ENCODE measurements around the gene ATP8B4. TPM values are rescaled to one million over a fixed set of nuclear protein-coding genes. Genes with fewer than 3 reads are reported as not detected.

Gene ATP8B4
- total and polyA plus RNA-seq, 4 donors, result 0.20 to 43.9 (median 10.8) TPM

DNA sequence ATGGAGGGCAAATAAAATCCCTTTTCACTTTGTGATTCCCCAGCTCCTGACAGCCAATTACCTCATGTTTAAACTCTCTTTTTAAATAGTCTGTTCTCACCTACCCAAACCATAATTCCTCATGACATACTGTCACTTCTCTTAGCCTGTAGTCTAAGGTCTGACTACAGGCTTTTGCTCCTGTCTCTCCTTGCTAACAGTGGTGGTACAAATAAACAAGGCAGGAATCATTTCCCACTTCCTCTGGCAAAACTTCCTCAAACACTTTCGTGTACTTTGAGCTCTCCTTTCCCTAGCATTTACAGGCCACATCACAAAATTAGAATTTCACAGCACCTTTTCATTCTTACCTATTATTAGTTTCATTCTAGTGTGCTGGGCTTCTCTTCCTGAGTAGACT, 51.8 kb downstream of the ATP8B4 start:
- WGBS, 2 donors, result 50 to 70% methylated on average over 1 of the region's 1 CpG
- Histone ChIP-seq H3K27ac (ENCODE audit: low read depth in 1 of 2, low read length in 2 of 2) (no peak overlapping the region), H3K4me3 (ENCODE audit: low read length in 2 of 2) (no peak overlapping the region), H3K36me3 (ENCODE audit: control insufficient read depth in 1 of 2, insufficient read depth in 2 of 2, low read length in 1 of 2) (no peaks in the 10 kb centered on the region), H3K4me1 (ENCODE audit: control insufficient read depth in 1 of 2, insufficient read depth in 2 of 2, low read length in 2 of 2) (no peaks in the 10 kb centered on the region), H3K27me3 (ENCODE audit: control insufficient read depth in 1 of 2, insufficient read depth in 2 of 2, low read length in 1 of 2) (no peaks in the 10 kb centered on the region), H3K9me3 (ENCODE audit: control insufficient read depth, low read length) (no peaks in the 10 kb centered on the region)
- intact Hi-C loops (cut with DNase I), result no loop called here
- no peak for DNase-seq
- no peak for ATAC-seq (ENCODE audit: low FRiP score)

- no peaks in the 10 kb centered on the region for H3K4me1 ChIP-seq (ENCODE audit: control insufficient read depth in 1 of 2, insufficient read depth in 2 of 2, low read length in 2 of 2)
- no peak for ATAC-seq (ENCODE audit: low FRiP score)
- H3K27me3 ChIP-seq (ENCODE audit: control insufficient read depth in 1 of 2, insufficient read depth in 2 of 2, low read length in 1 of 2), result no peaks in the 10 kb centered on the region
- H3K36me3 ChIP-seq (ENCODE audit: control insufficient read depth in 1 of 2, insufficient read depth in 2 of 2, low read length in 1 of 2), result no peaks in the 10 kb centered on the region
- no peak overlapping the region for H3K4me3 ChIP-seq (ENCODE audit: low read length in 2 of 2)
- no peak overlapping the region for H3K27ac ChIP-seq (ENCODE audit: low read depth in 1 of 2, low read length in 2 of 2)
- 77% methylated on average over 4 of the region's 4 CpGs for WGBS, 2 donors
- no peaks in the 10 kb centered on the region for H3K9me3 ChIP-seq (ENCODE audit: control insufficient read depth, low read length)
- DNase-seq, result no peak
- intact Hi-C loops (cut with DNase I), result no loop called here
Measured at GRCh38 chr15:50066666-50067065, 52.4 kb downstream of the ATP8B4 start.

DNA sequence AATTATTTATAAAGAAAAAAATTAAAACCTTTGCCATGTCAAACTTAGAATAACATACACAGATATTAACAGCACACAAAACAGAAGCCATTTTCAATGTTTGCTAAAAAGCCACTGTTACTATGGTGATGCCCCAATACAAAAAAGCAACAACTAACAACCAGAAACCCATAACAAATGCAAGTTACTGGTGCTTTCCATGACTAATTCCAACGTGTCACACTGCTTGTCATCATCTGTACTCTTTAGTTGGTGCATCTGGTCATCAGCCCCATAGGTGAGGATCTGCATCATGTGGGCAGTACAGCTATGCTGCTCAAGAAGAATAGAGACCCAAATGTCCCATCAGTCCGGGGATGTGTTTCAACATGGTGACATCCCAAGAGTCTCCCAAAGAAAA, 52.8 kb downstream of the ATP8B4 start:
- ATAC-seq (ENCODE audit: low FRiP score) (no peak), DNase-seq (no peak)
- 42 to 43% methylated on average over 2 of the region's 2 CpGs for WGBS, 2 donors
- H3K27me3 ChIP-seq (ENCODE audit: control insufficient read depth in 1 of 2, insufficient read depth in 2 of 2, low read length in 1 of 2), result no peaks in the 10 kb centered on the region
- no peak overlapping the region for H3K4me3 ChIP-seq (ENCODE audit: low read length in 2 of 2)
- H3K36me3 ChIP-seq (ENCODE audit: control insufficient read depth in 1 of 2, insufficient read depth in 2 of 2, low read length in 1 of 2), result no peaks in the 10 kb centered on the region
- no peak overlapping the region for H3K27ac ChIP-seq (ENCODE audit: low read depth in 1 of 2, low read length in 2 of 2)
- no peaks in the 10 kb centered on the region for H3K9me3 ChIP-seq (ENCODE audit: control insufficient read depth, low read length)
- intact Hi-C loops (cut with DNase I), result no loop called here
- no peaks in the 10 kb centered on the region for H3K4me1 ChIP-seq (ENCODE audit: control insufficient read depth in 1 of 2, insufficient read depth in 2 of 2, low read length in 2 of 2)

DNA sequence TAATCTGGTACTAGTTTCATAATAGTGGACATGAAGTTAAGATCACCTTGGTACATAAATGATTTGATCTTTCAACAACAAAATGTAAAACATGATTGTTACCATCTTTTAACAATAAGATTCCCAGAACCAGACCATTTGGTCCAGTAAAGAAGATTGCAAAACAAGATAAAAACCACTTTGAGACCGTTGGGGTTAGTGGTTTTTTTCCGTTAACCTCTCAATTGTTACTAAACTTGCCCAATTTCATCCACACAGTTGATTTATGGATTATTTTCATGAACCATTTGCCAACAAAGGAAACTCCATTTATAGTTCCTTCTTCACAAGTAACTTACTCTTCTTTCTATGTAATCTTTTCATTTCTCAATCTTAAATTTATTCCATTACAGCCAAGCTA, 53.8 kb downstream of the ATP8B4 start:
- intact Hi-C loops (cut with DNase I), result no loop called here
- WGBS, 2 donors, result 35 to 53% methylated on average over 2 of the region's 2 CpGs
- ATAC-seq (ENCODE audit: low FRiP score), result no peak

DNA sequence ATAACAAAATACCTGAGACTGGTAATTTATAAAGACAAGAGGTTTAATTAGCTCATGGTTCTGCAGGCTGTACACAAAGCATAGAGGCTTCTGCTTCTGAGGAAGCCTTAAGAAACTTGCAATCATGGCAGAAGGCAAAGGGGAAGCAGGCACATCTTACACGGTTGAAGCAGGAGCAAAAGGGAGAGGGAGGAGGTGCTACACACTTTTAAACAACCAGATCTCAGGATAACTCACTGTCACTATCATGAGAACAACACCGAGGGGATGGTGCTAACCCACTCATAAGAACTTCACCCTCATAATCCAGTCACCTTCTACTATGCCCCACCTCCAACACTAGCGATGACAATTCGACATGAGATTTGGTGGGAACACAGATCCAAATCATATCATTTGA, 54.4 kb downstream of the ATP8B4 start:
- ATAC-seq (ENCODE audit: low FRiP score) (no peak), DNase-seq (no peak)
- WGBS, 2 donors, result 67 to 78% methylated on average over 4 of the region's 4 CpGs
- H3K36me3 ChIP-seq (ENCODE audit: control insufficient read depth in 1 of 2, insufficient read depth in 2 of 2, low read length in 1 of 2), result no peaks in the 10 kb centered on the region
- intact Hi-C loops (cut with DNase I), result no loop called here
- H3K9me3 ChIP-seq (ENCODE audit: control insufficient read depth, low read length), result no peaks in the 10 kb centered on the region
- H3K27ac ChIP-seq (ENCODE audit: low read depth in 1 of 2, low read length in 2 of 2), result no peak overlapping the region
- H3K27me3 ChIP-seq (ENCODE audit: control insufficient read depth in 1 of 2, insufficient read depth in 2 of 2, low read length in 1 of 2), result no peaks in the 10 kb centered on the region
- H3K4me3 ChIP-seq (ENCODE audit: low read length in 2 of 2), result no peak overlapping the region
- H3K4me1 ChIP-seq (ENCODE audit: control insufficient read depth in 1 of 2, insufficient read depth in 2 of 2, low read length in 2 of 2), result no peaks in the 10 kb centered on the region

More for the DNA sequence above, 53.8 kb downstream of the ATP8B4 start:
- Histone ChIP-seq H3K27ac (ENCODE audit: low read depth in 1 of 2, low read length in 2 of 2) (no peak overlapping the region), H3K9me3 (ENCODE audit: control insufficient read depth, low read length) (no peaks in the 10 kb centered on the region), H3K36me3 (ENCODE audit: control insufficient read depth in 1 of 2, insufficient read depth in 2 of 2, low read length in 1 of 2) (no peaks in the 10 kb centered on the region), H3K27me3 (ENCODE audit: control insufficient read depth in 1 of 2, insufficient read depth in 2 of 2, low read length in 1 of 2) (no peaks in the 10 kb centered on the region), H3K4me3 (ENCODE audit: low read length in 2 of 2) (no peak overlapping the region), H3K4me1 (ENCODE audit: control insufficient read depth in 1 of 2, insufficient read depth in 2 of 2, low read length in 2 of 2) (no peaks in the 10 kb centered on the region)
- no peak for DNase-seq

- ATAC-seq (ENCODE audit: low FRiP score), result no peak
- no peaks in the 10 kb centered on the region for H3K4me1 ChIP-seq (ENCODE audit: control insufficient read depth in 1 of 2, insufficient read depth in 2 of 2, low read length in 2 of 2)
- no peak overlapping the region for H3K4me3 ChIP-seq (ENCODE audit: low read length in 2 of 2)
- intact Hi-C loops (cut with DNase I), result no loop called here
- H3K27ac ChIP-seq (ENCODE audit: low read depth in 1 of 2, low read length in 2 of 2), result no peak overlapping the region
- no peaks in the 10 kb centered on the region for H3K27me3 ChIP-seq (ENCODE audit: control insufficient read depth in 1 of 2, insufficient read depth in 2 of 2, low read length in 1 of 2)
- no peaks in the 10 kb centered on the region for H3K9me3 ChIP-seq (ENCODE audit: control insufficient read depth, low read length)
- no peak for DNase-seq
- WGBS, 2 donors, result 70 to 74% methylated on average over 2 of the region's 2 CpGs
- H3K36me3 ChIP-seq (ENCODE audit: control insufficient read depth in 1 of 2, insufficient read depth in 2 of 2, low read length in 1 of 2), result no peaks in the 10 kb centered on the region
Measured at GRCh38 chr15:50063226-50063625, 55.8 kb downstream of the ATP8B4 start.

- Histone ChIP-seq H3K36me3 (ENCODE audit: control insufficient read depth in 1 of 2, insufficient read depth in 2 of 2, low read length in 1 of 2) (no peaks in the 10 kb centered on the region), H3K27ac (ENCODE audit: low read depth in 1 of 2, low read length in 2 of 2) (no peak overlapping the region), H3K4me3 (ENCODE audit: low read length in 2 of 2) (no peak overlapping the region), H3K27me3 (ENCODE audit: control insufficient read depth in 1 of 2, insufficient read depth in 2 of 2, low read length in 1 of 2) (no peaks in the 10 kb centered on the region), H3K4me1 (ENCODE audit: control insufficient read depth in 1 of 2, insufficient read depth in 2 of 2, low read length in 2 of 2) (peaks cover 0 to 2% of the 10 kb centered on the region in 2 donors), H3K9me3 (ENCODE audit: control insufficient read depth, low read length) (no peaks in the 10 kb centered on the region)
- intact Hi-C loops (cut with DNase I), result no loop called here
- DNase-seq (no peak), ATAC-seq (ENCODE audit: low FRiP score) (no peak)
Measured at GRCh38 chr15:50061503-50061902, 57.5 kb downstream of the ATP8B4 start.

DNA sequence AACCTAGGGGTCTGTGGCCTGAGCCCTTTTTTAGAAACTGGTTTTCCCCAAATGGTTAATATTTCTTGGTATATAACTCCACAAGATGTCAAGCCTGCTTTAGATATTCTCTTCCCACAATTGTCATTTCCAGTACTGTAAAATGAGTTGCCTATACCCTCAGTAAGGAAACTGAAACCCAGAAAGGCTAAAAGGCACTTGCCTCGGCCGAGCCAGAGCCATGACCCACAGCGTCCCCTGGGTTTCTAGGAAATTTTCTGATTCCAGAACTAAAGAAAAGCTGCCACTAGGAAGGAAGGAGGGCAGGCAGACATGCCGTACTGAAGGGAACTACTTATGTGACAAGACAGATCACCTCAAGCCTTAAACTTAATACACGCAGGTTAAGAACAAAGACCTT, 59.1 kb downstream of the ATP8B4 start:
- H3K4me3 ChIP-seq (ENCODE audit: low read length in 2 of 2), result no peak overlapping the region
- DNase-seq (no peak), ATAC-seq (ENCODE audit: low FRiP score) (no peak)
- no peaks in the 10 kb centered on the region for H3K27me3 ChIP-seq (ENCODE audit: control insufficient read depth in 1 of 2, insufficient read depth in 2 of 2, low read length in 1 of 2)
- 78 to 81% methylated on average over 5 of the region's 5 CpGs for WGBS, 2 donors
- no peaks in the 10 kb centered on the region for H3K9me3 ChIP-seq (ENCODE audit: control insufficient read depth, low read length)
- H3K4me1 ChIP-seq (ENCODE audit: control insufficient read depth in 1 of 2, insufficient read depth in 2 of 2, low read length in 2 of 2), result peaks cover 0 to 2% of the 10 kb centered on the region in 2 donors
- no peaks in the 10 kb centered on the region for H3K36me3 ChIP-seq (ENCODE audit: control insufficient read depth in 1 of 2, insufficient read depth in 2 of 2, low read length in 1 of 2)
- intact Hi-C loops (cut with DNase I), result no loop called here
- no peak overlapping the region for H3K27ac ChIP-seq (ENCODE audit: low read depth in 1 of 2, low read length in 2 of 2)

DNA sequence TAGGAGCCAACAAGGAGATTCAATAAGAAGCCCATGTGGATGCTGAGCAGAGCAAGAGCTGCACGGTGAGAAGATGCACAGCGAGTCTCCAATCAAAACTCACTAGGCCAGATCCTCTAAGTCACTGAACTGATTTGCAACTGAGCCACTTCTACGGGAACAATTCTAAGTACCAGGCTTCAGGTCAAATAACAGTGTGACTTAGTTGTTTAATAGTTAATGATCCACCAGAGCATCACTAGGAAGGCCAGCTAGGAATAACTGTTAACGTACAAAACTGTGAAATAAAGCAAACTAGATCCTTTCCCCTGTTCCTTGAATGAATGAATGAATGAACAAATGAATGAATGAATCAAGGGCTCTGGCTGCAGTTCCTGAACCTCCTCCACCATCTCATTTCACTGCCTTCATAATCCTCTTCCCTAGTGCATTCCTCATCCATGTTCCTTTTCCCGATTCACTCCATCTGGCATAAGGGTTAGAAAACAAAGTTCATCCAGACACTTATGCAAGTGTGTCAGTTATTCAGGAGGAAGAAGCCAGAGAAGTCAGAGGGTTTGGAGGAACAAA, 59.7 kb downstream of the ATP8B4 start:
- intact Hi-C loops (cut with DNase I), result no loop called here
- H3K27ac ChIP-seq (ENCODE audit: low read depth in 1 of 2, low read length in 2 of 2), result no peak overlapping the region
- ATAC-seq (ENCODE audit: low FRiP score), result no peak
- H3K36me3 ChIP-seq (ENCODE audit: control insufficient read depth in 1 of 2, insufficient read depth in 2 of 2, low read length in 1 of 2), result no peaks in the 10 kb centered on the region
- peaks cover 0 to 2% of the 10 kb centered on the region in 2 donors for H3K4me1 ChIP-seq (ENCODE audit: control insufficient read depth in 1 of 2, insufficient read depth in 2 of 2, low read length in 2 of 2)
- no peak overlapping the region for H3K4me3 ChIP-seq (ENCODE audit: low read length in 2 of 2)
- H3K9me3 ChIP-seq (ENCODE audit: control insufficient read depth, low read length), result no peaks in the 10 kb centered on the region
- no peak for DNase-seq
- WGBS, 2 donors, result 94 to 98% methylated on average over 5 of the region's 5 CpGs
- H3K27me3 ChIP-seq (ENCODE audit: control insufficient read depth in 1 of 2, insufficient read depth in 2 of 2, low read length in 1 of 2), result no peaks in the 10 kb centered on the region
